GM21447 (cell line): ENCODE measurements around the gene AGMAT.
A peak's percentile ranks its signal among the peaks of the same experiment; 100 is the strongest.

Experiments used
- ATAC-seq: cut with Tn5 transposase; IDR thresholded peaks from one replicate; pipeline ENCODE4 v1.9.1; 2021; ENCODE audit not compliant: unreplicated experiment

The AGMAT gene

GRCh38 chr1:15568387-15569073, 16.3 kb downstream of the AGMAT start:
- no peak for ATAC-seq

- no peak for ATAC-seq
These were observed 25.6 kb downstream of the AGMAT start for GRCh38 chr1:15559189-15559810.

- ATAC-seq: no peak
These were observed 26.3 kb downstream of the AGMAT start for GRCh38 chr1:15558516-15558915.

- ATAC-seq: no peak
These were observed 27.3 kb downstream of the AGMAT start for GRCh38 chr1:15557594-15557993.

- ATAC-seq: no peak
These were observed 27.8 kb downstream of the AGMAT start for GRCh38 chr1:15557008-15557407.

GRCh38 chr1:15550573-15550972, 34.3 kb downstream of the AGMAT start:
- ATAC-seq: no peak

GRCh38 chr1:15546641-15547040, 38.2 kb downstream of the AGMAT start:
- ATAC-seq: no peak

- no peak for ATAC-seq
These were observed 41.0 kb downstream of the AGMAT start for GRCh38 chr1:15543589-15544568.

GRCh38 chr1:15543251-15543588, 41.6 kb downstream of the AGMAT start:
- no peak for ATAC-seq

- no peak for ATAC-seq
These were observed 42.2 kb downstream of the AGMAT start for GRCh38 chr1:15542388-15543250.

- ATAC-seq: no peak
These were observed 43.5 kb downstream of the AGMAT start for GRCh38 chr1:15541231-15541792.

- ATAC-seq: no peak
These were observed 44.7 kb downstream of the AGMAT start for GRCh38 chr1:15540186-15540585.

- no peak for ATAC-seq
These were observed 46.1 kb downstream of the AGMAT start for GRCh38 chr1:15538771-15539170.

- ATAC-seq: no peak
These were observed 53.2 kb downstream of the AGMAT start for GRCh38 chr1:15531682-15532081.

GRCh38 chr1:15531003-15531402, 53.8 kb downstream of the AGMAT start:
- no peak for ATAC-seq

- ATAC-seq: peak; percentile 43
These were observed 58.1 kb downstream of the AGMAT start, which contains the start of gene DNAJC16 for GRCh38 chr1:15526490-15527339. TSS of gene DNAJC16 (plus strand) at chr1:15526848. CDS start at chr1:15529106, 2,258 bp downstream.

GRCh38 chr1:15526021-15526489, 58.8 kb downstream of the AGMAT start:
- no peak for ATAC-seq

GRCh38 chr1:15525050-15526020, 59.5 kb downstream of the AGMAT start:
- ATAC-seq: no peak
